Calu3 (cell line): ENCODE results near the gene UBE2M. TPM values are rescaled to one million over a fixed set of nuclear protein-coding genes. Genes with fewer than 3 reads are reported as not detected.

ENCODE experiments used
- BruUV-seq: library from RNA; stranded (reverse); fragments of 400-500 nt; replicated peaks from 2 replicates; lab custom pipeline; 2021; lab: Mats Ljungman, UMichigan
- CTCF ChIA-PET: fragments of 300-600 bp; sonication (Branson Sonifier 250); formaldehyde crosslinking; loops from one replicate; lab custom pipeline; 2022; ENCODE audit warnings: antibody characterized with exemption; lab: Charles Lee
- DNase-seq: peaks from one replicate; pipeline ENCODE4 v3.0.0; 2022
- H3K27ac Mint-ChIP-seq: one replicate; pipeline ENCODE4 v1.8.0; 2022; ENCODE audit warnings: mixed read lengths; ENCODE audit not compliant: unreplicated experiment
- H3K27me3 Mint-ChIP-seq: one replicate; pipeline ENCODE4 v1.8.0; 2022; ENCODE audit warnings: mixed read lengths; ENCODE audit not compliant: unreplicated experiment
- H3K36me3 Mint-ChIP-seq: one replicate; pipeline ENCODE4 v1.8.0; 2022; ENCODE audit warnings: mild to moderate bottlenecking, moderate library complexity, mixed read lengths; ENCODE audit not compliant: insufficient read depth, unreplicated experiment
- H3K4me1 Mint-ChIP-seq: one replicate; pipeline ENCODE4 v1.8.0; 2022; ENCODE audit warnings: mild to moderate bottlenecking, low read depth, mixed read lengths; ENCODE audit not compliant: unreplicated experiment
- H3K4me3 Mint-ChIP-seq: one replicate; pipeline ENCODE4 v1.8.0; 2022; ENCODE audit warnings: mild to moderate bottlenecking, low read depth, moderate library complexity, mixed read lengths; ENCODE audit not compliant: unreplicated experiment
- H3K9me3 Mint-ChIP-seq: one replicate; pipeline ENCODE4 v1.8.0; 2022; ENCODE audit warnings: low read depth, mixed read lengths; ENCODE audit not compliant: unreplicated experiment
- CTCF ChIP-seq: fragments of 200-600 bp; IDR thresholded peaks from one replicate; pipeline ENCODE4 v1.8.0; 2022; ENCODE audit warnings: antibody characterized with exemption; ENCODE audit not compliant: unreplicated experiment
- intact Hi-C: fragments of 100-400 bp; cut with micrococcal nuclease; formaldehyde crosslinking; loops from one replicate; pipeline ENCODE4 v1.10.0; 2022; ENCODE audit not compliant: unreplicated experiment
- total RNA-seq: library from RNA; stranded (reverse); gene quantifications from 2 replicates; pipeline ENCODE4 v1.2.3, GENCODE V29; 2022

Gene UBE2M
- total RNA-seq, 1 experiment from 2014 or later, result 131 TPM

GRCh38 chr19:58557221-58558065 lies 968 bp downstream of the UBE2M start:
- Mint-ChIP-seq H3K36me3 (peaks cover 97% of the 10 kb centered on the region), H3K4me3 (peak overlapping the region; percentile 88), H3K4me1 (peaks cover 39% of the 10 kb centered on the region), H3K27ac (peak overlapping the region; percentile 93), H3K9me3 (no peaks in the 10 kb centered on the region), H3K27me3 (peaks cover 16% of the 10 kb centered on the region)
- no peak for TF ChIP-seq CTCF
- intact Hi-C loops, result no loop called here
- CTCF ChIA-PET, result interaction anchor here (2.3 kb wide), 1 partner anchor 37 kb away, joined by 7 read pairs; the partner anchor contains the start of gene ZBTB45
- BruUV-seq, result no TSS peak
- no peak for DNase-seq

GRCh38 chr19:58556622-58557220 lies 1.7 kb downstream of the UBE2M start:
- Mint-ChIP-seq H3K4me1 (peaks cover 36% of the 10 kb centered on the region), H3K27ac (peak overlapping the region; percentile 93), H3K36me3 (peaks cover 93% of the 10 kb centered on the region), H3K27me3 (peaks cover 10% of the 10 kb centered on the region), H3K9me3 (no peaks in the 10 kb centered on the region), H3K4me3 (peak overlapping the region; percentile 88)
- DNase-seq, result no peak
- TF ChIP-seq CTCF, result no peak
- intact Hi-C loops, result no loop called here
- CTCF ChIA-PET, result no interaction called here
- BruUV-seq, result no TSS peak

- peaks cover 92% of the 10 kb centered on the region for H3K36me3 Mint-ChIP-seq
- H3K4me3 Mint-ChIP-seq, result peak overlapping the region; percentile 88
- no peak for TF ChIP-seq CTCF
- intact Hi-C loops, result no loop called here
- DNase-seq, result no peak
- H3K27ac Mint-ChIP-seq, result peak overlapping the region; percentile 93
- peaks cover 29% of the 10 kb centered on the region for H3K4me1 Mint-ChIP-seq
- H3K9me3 Mint-ChIP-seq, result no peaks in the 10 kb centered on the region
- CTCF ChIA-PET, result interaction anchor here (1.4 kb wide), 1 partner anchor 36 kb away, joined by 6 read pairs; the partner anchor contains the start of gene ZBTB45
- TSS peak; percentile 4 for BruUV-seq
- H3K27me3 Mint-ChIP-seq, result peaks cover 4% of the 10 kb centered on the region
Observed at GRCh38 chr19:58555920-58556621, 2.3 kb downstream of the UBE2M start.

- no peak for TF ChIP-seq CTCF
- Mint-ChIP-seq H3K4me3 (peak overlapping the region; percentile 79), H3K36me3 (peaks cover 92% of the 10 kb centered on the region), H3K4me1 (peaks cover 29% of the 10 kb centered on the region), H3K27ac (peak overlapping the region; percentile 88), H3K27me3 (no peaks in the 10 kb centered on the region), H3K9me3 (no peaks in the 10 kb centered on the region)
- DNase-seq, result no peak
- CTCF ChIA-PET, result interaction anchor here (1.1 to 1.4 kb wide), 3 partner anchors 34 to 277 kb away, joined by 3 to 6 read pairs (median 5); partner anchors contain the start of gene ZBTB45
- no TSS peak for BruUV-seq
- intact Hi-C loops, result no loop called here
Observed at GRCh38 chr19:58555369-58555885, 3.0 kb downstream of the UBE2M start.
